LNCAP (cell line): ENCODE results near the gene PANX2.

Experiments
- TF ChIP-seq, protein P1 (sequence below): fragments of 450-650 bp; IDR thresholded peaks from 2 replicates; pipeline ENCODE4 v1.5.1; 2017; ENCODE audit warnings: mild to moderate bottlenecking

Gene PANX2

DNA sequence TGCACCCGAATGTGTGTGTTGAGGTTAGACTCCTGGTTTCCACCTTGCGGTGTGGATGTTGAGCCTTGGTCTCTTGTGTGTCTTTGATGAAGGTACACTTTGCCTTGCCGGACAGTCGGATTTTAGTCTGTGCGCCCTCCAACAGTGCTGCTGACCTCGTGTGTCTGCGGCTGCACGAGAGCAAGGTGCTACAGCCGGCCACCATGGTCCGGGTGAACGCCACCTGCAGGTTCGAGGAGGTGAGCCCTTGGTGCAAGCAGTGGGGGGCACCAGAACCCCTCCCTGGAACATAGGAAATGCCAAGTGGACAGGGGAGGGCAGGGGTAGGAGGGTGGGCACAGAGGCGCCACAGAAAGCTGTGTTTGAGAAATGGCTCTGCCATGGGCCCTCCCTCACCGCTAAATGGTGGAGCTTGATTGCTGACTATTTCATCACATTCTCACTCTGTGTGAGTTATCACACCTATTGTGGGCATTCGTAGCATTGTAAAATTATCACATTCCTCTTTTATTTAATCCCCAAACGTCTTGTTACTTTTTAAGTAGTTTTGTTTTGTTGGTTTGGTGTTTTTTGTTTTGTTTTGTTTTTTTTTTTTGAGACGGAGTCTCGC is 26.4 kb upstream of the PANX2 start:
- TF ChIP-seq, protein P1, sequence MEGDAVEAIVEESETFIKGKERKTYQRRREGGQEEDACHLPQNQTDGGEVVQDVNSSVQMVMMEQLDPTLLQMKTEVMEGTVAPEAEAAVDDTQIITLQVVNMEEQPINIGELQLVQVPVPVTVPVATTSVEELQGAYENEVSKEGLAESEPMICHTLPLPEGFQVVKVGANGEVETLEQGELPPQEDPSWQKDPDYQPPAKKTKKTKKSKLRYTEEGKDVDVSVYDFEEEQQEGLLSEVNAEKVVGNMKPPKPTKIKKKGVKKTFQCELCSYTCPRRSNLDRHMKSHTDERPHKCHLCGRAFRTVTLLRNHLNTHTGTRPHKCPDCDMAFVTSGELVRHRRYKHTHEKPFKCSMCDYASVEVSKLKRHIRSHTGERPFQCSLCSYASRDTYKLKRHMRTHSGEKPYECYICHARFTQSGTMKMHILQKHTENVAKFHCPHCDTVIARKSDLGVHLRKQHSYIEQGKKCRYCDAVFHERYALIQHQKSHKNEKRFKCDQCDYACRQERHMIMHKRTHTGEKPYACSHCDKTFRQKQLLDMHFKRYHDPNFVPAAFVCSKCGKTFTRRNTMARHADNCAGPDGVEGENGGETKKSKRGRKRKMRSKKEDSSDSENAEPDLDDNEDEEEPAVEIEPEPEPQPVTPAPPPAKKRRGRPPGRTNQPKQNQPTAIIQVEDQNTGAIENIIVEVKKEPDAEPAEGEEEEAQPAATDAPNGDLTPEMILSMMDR: no peak

DNA sequence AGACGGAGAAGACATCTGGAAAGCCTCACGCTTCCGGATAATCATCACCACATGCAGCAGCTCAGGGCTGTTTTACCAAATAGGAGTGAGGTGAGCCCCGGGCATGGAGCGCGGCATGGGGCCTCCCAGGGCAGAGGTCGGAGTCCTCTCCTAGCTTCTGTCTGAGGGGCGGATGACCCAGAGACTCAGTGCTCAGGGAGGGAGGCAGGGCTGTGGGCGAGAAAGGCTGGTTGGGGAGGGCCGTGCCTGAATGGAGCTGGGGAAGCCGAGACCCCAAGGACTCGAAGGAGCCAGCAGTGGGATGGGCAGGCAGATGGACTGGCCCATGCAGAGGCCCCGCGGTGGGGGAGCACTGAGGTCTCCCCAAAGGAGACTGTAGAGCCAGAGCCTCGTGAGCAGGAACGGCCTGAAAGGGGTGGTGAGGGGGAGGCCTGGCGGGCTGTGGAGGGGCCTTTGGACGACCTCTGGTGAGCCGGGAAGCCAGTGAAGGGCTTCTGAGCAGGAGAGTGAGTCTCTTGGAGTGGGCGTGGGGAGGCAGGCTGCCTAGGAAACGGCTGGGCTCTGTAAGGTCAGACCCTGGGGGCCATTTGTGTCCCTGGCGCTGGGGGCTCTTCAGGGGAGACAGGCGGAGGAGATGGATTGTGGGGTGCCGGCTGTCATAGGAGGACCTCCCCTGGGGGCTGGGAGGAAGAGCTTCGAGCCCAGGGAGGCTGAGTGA is 24.7 kb upstream of the PANX2 start:
- TF ChIP-seq, protein P1: no peak

DNA sequence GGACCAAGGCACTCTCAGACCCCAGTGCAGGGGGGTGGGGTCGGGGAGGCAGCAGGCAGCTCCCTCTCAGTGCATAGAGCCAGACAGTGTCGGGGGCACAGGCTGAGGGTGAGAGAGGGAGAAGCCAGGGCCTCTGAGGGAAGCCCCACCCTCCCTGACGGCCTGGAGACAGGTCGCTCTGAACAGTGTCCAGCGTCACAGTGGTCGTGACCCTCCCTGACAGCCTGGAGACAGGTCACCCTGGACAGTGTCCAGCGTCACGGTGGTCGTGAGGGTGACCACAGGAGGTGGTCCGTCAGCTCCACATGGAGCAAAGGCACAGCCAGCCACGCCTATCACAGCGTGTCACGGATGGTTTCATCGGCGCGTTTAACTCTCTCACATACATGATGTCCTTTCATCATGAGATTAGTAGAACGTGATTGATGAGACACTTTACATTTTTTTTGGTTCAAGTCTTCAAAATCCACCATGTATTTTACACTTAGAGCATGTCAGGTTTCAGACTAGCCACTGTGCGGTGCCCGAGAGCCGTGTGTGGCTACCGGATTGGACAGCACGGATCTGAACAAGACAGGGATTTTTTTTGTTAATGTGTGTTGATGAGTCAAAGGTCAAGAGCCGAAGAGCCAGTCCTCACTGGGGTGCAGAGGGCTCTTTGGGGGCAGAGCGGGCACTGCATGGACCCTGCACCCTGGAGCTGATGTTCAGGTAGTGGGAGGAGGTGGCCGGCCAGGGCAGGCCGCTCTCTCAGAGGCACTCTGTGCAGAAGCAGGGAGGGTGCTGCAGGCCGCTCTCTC is 23.9 kb upstream of the PANX2 start:
- TF ChIP-seq, protein P1: peak; percentile 58

DNA sequence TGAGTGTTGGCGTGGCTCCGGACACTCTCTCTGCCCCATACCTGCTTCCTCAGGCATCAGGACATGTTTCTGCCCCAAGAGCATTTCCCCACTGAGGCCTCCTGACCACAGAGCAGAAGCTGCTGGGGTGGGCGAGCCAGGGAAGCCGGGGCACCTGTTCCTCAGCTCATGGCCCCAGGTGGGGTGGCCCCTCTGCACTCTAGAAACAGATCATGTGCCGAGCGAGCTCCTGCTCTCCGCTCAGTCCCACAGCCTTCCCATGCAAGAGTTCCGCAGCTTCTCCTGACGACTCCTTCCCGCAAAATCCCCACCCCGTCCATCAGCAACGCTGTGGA is 22.4 kb upstream of the PANX2 start:
- TF ChIP-seq, protein P1: no peak

DNA sequence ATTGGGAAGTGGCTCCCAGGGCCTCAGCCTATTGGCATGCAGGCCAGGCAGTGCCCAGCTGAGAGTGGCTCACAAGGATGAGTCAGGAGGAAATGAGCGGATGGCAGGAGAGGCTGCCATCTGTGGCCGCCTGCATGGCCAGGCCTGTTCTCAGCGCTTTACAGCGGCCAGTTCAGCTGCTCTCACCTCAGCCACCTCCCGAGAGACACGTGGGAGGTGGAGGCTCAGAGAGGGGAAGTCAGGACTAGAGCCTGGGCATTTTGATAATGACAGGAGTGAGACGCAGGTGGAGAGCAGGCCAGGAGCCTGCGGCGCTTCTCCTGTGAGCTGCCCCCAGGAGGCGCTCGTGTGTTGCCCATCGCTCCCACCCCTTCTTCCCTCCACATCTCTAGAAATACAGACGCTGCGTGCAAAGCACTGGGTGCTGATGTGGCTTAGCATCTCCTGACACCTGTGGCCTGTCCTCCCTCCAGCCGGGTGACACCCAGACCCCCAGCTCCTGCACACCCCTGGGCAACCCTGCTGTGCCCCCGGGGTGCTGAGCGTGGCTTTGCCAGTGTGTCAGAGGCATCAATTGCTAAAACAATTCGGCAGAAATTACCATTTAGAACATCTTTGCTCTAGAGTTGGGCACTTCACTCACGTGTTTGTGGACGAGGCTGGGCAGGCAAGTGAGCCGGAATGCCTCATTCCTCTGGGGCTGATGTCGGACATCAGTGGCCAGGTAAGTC is 21.4 kb upstream of the PANX2 start:
- TF ChIP-seq, protein P1: peak; percentile 92

DNA sequence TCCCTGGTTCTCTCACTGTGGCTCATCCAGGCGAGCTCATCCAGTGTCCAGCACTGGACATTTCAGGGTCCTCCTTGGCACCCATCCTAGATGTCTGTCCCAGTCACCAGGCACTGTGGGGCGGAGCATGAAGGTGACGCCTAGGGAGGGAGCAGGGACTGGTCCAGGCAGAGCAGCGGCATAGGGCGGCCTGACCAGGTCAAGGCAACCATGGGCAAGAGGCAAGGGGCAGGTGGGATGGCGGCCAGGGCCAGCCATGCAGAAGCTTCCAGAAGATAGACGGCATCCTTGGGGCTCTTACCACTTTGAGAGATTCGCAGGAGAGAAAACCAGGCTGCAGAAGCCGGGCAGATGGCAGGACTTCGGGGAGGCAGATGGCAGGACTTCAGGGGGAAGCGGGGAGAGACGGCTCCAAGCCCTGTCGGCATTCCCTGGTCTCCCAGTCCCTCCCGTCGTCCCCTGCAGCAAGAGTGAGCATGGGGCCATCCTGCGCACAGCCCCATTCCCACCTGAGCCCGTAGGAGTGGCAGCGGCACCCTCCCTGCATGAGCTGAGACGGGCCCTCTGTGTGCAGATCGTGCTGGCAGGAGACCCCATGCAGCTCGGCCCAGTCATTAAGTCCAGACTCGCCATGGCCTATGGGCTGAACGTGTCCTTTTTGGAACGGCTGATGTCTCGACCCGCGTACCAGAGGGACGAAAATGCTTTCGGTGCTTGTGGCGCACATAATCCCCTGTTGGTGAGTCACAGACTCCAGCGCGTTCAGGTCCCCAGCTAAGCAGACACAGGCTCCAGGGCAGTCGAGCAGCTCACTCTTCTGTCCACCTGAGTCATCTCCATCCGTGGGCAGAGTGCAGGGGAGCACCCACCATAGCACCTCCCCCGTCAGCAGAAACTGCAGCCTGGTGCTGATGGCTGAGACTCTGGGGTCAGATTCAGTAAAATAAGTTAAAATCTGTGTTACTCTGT is 20.1 kb upstream of the PANX2 start:
- TF ChIP-seq, protein P1: no peak
